Upper lobe of right lung (tissue), 1 donor: ENCODE measurements around the gene HCAR2. TPM values are rescaled to one million over a fixed set of nuclear protein-coding genes. Genes with fewer than 3 reads are reported as not detected.
"Not testable (repeated sequence)": the region's sequence is repeated elsewhere in the genome, so short reads cannot be mapped to it uniquely, and the experiment has no call there.

ENCODE experiments used
- ATAC-seq: fragments of 200-7000 bp; cut with Tn5 transposase; one replicate; pipeline ENCODE4 v1.9.1; 2020; ENCODE audit warnings: mild to moderate bottlenecking, moderate library complexity
- DNase-seq: peaks from one replicate; pipeline ENCODE4 v3.0.0-alpha.2; 2020
- H3K27ac ChIP-seq: fragments of 200-600 bp; one replicate; pipeline ENCODE4 v1.8.0; 2022
- H3K27me3 ChIP-seq: fragments of 200-600 bp; one replicate; pipeline ENCODE4 v1.8.0; 2022; ENCODE audit warnings: mild to moderate bottlenecking
- H3K36me3 ChIP-seq: fragments of 200-600 bp; one replicate; pipeline ENCODE4 v1.8.0; 2022
- H3K4me1 ChIP-seq: fragments of 200-600 bp; one replicate; pipeline ENCODE4 v1.8.0; 2022
- H3K4me3 ChIP-seq: fragments of 200-600 bp; one replicate; pipeline ENCODE4 v1.8.0; 2022; ENCODE audit warnings: mild to moderate bottlenecking
- H3K9me3 ChIP-seq: fragments of 200-600 bp; one replicate; pipeline ENCODE4 v1.8.0; 2022
- intact Hi-C: fragments of 100-400 bp; cut with DNase I; formaldehyde crosslinking; loops from one replicate; pipeline ENCODE4 v1.11.0; 2022
- long read RNA-seq: library from polyadenylated mRNA; unstranded; transcript quantifications from one replicate; pipeline ENCODE4 v2.0.0, GENCODE V29; 2021
- total RNA-seq: library from RNA; stranded (reverse); fragmentation: NEBNext Ultra II Directional; extraction: Animal tissue kit (Norgen Biotek cat#: 25700); gene quantifications from one replicate; pipeline ENCODE4 v1.2.1, GENCODE V29; 2021
- TF ChIP-seq, protein P1 (sequence below): fragments of 200-600 bp; IDR thresholded peaks from one replicate; pipeline ENCODE4 v1.8.0; 2022; ENCODE audit warnings: antibody characterized with exemption
- donor health status: DM: no; HTN: yes; CAD: no; lungs with severe emphysema.

The HCAR2 gene
- 7.6 TPM for total RNA-seq
- long read RNA-seq, transcript HCAR2-201 (1 exons, 2,051 nt), result major isoform, 11 of 11 reads
- long read RNA-seq, partial matches to known transcripts, result 0 of 11 reads
- long read RNA-seq, other reads (novel, unspliced or antisense), result 0 of 11 reads

GRCh38 chr12:122702890-122703611, at the start of gene HCAR2:
Gene HCAR2, minus strand, starts transcription at chr12:122703357. Its CDS starts 74 bp downstream, at chr12:122703283.
- intact Hi-C loops, H3K27ac ChIP-seq, H3K4me3 ChIP-seq, H3K27me3 ChIP-seq, H3K36me3 ChIP-seq, H3K4me1 ChIP-seq, DNase-seq, H3K9me3 ChIP-seq: not testable (repeated sequence)
- peak; percentile 74 for ATAC-seq

GRCh38 chr12:122752464-122753318, 49.5 kb upstream of the HCAR2 start, which contains the start of gene DENR:
Gene DENR, plus strand, starts transcription at chr12:122752824. Its CDS starts 878 bp downstream, at chr12:122753702.
- Histone ChIP-seq H3K27me3 (no peaks in the 10 kb centered on the region), H3K9me3 (no peaks in the 10 kb centered on the region), H3K4me3 (peak within 1 kb of the TSS; percentile 97), H3K27ac (peak within 1 kb of the TSS; percentile 90), H3K36me3 (peaks cover 39% of the 10 kb centered on the region), H3K4me1 (peaks cover 10% of the 10 kb centered on the region)
- DNase-seq (peak; percentile 99), ATAC-seq (peak; percentile 99)
- TF ChIP-seq, protein P1, sequence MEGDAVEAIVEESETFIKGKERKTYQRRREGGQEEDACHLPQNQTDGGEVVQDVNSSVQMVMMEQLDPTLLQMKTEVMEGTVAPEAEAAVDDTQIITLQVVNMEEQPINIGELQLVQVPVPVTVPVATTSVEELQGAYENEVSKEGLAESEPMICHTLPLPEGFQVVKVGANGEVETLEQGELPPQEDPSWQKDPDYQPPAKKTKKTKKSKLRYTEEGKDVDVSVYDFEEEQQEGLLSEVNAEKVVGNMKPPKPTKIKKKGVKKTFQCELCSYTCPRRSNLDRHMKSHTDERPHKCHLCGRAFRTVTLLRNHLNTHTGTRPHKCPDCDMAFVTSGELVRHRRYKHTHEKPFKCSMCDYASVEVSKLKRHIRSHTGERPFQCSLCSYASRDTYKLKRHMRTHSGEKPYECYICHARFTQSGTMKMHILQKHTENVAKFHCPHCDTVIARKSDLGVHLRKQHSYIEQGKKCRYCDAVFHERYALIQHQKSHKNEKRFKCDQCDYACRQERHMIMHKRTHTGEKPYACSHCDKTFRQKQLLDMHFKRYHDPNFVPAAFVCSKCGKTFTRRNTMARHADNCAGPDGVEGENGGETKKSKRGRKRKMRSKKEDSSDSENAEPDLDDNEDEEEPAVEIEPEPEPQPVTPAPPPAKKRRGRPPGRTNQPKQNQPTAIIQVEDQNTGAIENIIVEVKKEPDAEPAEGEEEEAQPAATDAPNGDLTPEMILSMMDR, result peak; percentile 81
- intact Hi-C loops, result loop anchor here (5.0 kb wide), 1 partner anchor 115 kb away; no protein-coding TSS in a partner anchor

DNA sequence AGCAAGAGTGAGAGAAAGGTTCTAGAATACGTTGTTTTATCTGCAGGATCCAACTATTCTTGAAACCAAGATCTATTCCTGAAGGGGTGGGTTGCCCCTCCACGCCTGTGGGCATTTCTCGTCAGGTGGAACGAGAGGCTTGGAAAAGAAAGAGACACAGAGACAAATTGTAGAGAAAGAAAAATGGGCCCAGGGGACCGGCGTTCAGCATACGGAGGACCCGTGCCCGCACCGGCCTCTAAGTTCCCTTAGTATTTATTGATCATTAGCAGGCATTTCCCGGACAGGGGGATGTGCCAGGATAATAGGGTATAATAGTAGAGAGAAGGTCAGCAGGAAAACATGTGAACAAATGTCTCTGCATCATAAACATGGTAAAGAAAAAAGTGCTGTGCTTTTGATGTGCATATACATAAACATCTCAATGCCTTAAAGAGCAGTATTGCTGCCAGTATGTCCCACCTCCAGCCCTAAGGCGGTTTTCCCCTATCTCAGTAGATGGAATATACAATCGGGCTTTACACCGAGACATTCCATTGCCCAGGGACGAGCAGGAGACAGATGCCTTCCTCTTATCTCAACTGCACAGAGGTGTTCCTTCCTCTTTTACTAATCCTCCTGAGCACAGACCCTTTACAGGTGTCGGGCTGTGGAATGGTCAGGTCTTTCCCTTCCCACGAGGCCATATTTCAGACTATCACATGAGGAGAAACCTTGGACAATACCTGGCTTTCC, 47.8 kb upstream of the HCAR2 start:
- H3K27ac ChIP-seq, H3K9me3 ChIP-seq, ATAC-seq, H3K4me3 ChIP-seq, DNase-seq, H3K27me3 ChIP-seq: not testable (repeated sequence)
- H3K4me1 ChIP-seq, result peaks cover 10% of the 10 kb centered on the region
- intact Hi-C loops, result loop anchor here (5.0 kb wide), 1 partner anchor 114 kb away; no protein-coding TSS in a partner anchor
- peaks cover 21% of the 10 kb centered on the region for H3K36me3 ChIP-seq

GRCh38 chr12:122749569-122750332, 46.6 kb upstream of the HCAR2 start:
- H3K9me3 ChIP-seq, result no peaks in the 10 kb centered on the region
- H3K4me3 ChIP-seq, result no peak overlapping the region
- ATAC-seq (no peak), DNase-seq (no peak)
- no peak overlapping the region for H3K27ac ChIP-seq
- TF ChIP-seq, protein P1, result no peak
- no peaks in the 10 kb centered on the region for H3K27me3 ChIP-seq
- intact Hi-C loops, result loop anchor here (5.0 kb wide), 1 partner anchor 112 kb away; no protein-coding TSS in a partner anchor
- H3K4me1 ChIP-seq, result peaks cover 10% of the 10 kb centered on the region
- peaks cover 9% of the 10 kb centered on the region for H3K36me3 ChIP-seq

DNA sequence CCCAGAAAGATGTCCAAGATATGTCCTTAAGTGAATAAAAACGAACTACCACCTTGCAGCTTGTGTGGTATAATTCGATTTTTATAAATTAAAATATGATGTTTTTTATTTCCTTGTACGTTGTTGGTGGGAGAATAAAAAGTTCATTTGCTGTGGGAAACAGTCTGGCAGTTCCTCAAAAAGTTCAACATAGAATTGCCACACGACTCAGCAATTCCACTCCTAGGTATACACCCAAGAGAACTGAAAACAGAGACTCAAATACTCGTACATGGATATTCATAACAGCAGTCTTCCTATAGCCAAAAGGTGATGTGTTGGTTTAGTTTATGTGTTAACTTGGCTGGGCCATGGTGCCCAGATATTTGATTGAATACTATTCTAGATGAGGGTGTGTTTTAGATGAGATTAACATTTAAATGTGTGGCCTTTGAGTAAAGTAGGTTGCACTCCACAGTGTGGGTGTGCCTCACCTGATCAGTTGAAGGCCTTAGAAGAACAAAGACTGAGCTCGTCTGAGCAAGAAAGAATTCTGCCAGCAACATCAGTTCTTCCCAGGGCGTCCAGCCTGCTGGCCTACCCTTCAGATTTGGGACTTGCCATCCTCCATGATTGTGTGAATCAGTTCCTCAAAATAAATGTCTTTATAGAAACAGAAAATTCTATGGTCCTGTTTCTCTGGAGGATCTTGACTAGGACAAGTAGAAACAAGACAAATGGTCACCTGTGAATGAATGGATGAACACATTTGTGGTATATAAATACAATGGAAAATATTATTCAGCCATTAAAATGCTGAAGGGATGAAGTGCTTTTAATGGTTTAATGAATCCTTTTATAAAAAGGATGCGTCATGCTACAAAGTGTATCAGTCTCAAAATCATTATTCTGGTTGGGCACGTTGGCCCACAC, 44.3 kb upstream of the HCAR2 start:
- no peak for DNase-seq
- no peaks in the 10 kb centered on the region for H3K36me3 ChIP-seq
- H3K27ac ChIP-seq, result no peak overlapping the region
- no peaks in the 10 kb centered on the region for H3K4me1 ChIP-seq
- no peaks in the 10 kb centered on the region for H3K27me3 ChIP-seq
- no peaks in the 10 kb centered on the region for H3K9me3 ChIP-seq
- intact Hi-C loops, result no loop called here
- ATAC-seq, result no peak
- TF ChIP-seq, protein P1, result no peak
- H3K4me3 ChIP-seq, result no peak overlapping the region
